HG03565 (cell line): ENCODE results near the gene CEP350.

Experiments
- ATAC-seq: cut with Tn5 transposase; IDR thresholded peaks from one replicate; pipeline ENCODE4 v1.9.1; 2021; ENCODE audit warnings: mild to moderate bottlenecking, moderate library complexity; ENCODE audit not compliant: unreplicated experiment

CEP350 gene

DNA sequence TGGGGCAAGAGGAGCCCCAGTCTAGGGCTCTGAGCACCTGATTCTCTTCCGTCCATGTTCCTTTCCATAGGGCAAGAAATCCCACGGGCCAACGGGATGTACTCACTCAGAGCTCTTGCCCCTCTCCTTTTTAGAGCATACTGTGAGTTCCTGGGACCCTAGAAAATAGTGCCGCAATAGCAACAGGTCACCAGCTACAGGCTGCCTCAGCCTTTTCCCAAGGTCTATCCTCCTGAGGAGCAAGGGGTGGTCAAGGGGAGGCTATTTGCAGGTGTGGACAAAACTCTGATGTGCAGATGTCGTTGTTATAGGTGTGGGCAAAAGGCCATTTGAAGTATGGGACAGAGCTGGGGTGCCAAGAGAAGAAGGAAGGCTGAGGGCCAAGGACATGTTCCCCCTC is 198.4 kb downstream of the CEP350 start:
- ATAC-seq, result no peak

- no peak for ATAC-seq
Measured at GRCh38 chr1:180154003-180154324, 199.4 kb downstream of the CEP350 start.

- peak; percentile 86 for ATAC-seq
Measured at GRCh38 chr1:180154325-180155181, 199.9 kb downstream of the CEP350 start, which contains the start of gene QSOX1. Gene QSOX1 (plus strand): TSS chr1:180154869. CDS start chr1:180154908, 39 bp downstream.

DNA sequence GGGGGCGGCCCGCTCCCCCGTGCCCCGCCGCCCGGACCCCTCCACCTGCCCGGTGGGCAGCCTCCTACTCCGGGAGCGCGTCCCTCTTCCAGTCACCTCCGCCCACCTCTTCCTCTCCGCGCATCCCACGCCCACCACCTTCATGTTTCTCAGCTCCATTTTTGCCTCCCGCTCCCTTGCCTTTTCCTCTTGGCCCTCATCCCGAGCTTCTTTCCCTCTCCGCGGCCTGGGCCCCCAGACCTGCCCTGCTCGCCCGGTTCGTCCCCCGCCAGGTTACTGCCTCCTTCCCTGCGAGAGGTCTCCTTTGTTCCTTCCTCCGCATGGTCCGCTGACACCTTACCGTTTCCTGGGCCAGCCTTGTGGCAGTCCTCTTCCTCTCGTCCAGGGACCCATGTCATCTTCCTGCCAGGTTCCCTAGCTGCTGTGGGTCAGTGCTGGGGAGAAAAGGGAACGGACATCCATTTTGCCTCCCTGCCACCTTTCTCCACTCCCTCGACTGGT is 200.6 kb downstream of the CEP350 start:
- no peak for ATAC-seq

DNA sequence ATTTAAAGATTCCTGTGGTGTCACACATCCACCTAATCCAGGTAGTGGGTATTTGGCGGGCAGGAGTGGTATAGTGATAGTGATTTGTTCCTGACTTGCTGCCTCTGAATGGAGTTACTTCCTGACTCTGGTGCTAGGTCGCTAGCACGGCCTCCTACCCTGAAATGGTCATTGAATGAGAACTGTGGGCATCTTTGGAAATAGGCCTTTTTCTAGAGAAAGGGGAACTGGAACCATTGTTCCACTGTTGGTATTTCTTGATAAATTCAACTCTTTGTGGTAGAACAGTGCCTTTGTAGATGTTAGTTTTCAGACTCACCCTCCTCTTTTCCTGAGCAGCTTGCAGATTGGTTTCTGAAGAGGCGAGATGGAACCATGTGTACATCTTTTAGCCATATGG is 201.6 kb downstream of the CEP350 start:
- ATAC-seq, result no peak

DNA sequence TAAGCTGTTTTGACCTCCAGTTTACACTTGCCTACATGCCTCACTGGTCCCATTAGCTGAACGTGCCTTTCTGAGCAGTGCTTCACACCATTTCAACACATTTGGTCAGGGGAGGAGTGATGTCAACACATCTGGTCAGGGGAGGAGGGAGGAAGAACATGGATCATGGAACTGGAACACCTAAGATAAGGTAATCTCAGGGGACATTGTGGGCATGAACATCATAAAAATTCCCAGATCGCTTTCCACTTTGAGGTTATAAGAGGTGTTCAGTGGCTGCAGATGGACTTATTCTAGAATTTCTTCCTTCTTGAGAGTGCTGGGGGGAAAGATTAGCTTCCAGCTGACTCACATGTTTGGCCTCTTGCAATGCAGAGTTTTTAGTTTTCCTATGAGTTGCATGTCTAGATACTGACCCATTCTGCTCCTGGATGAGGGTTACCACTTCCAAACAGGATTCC is 202.1 kb downstream of the CEP350 start:
- ATAC-seq, result no peak

GRCh38 chr1:180157108-180157507 is 202.5 kb downstream of the CEP350 start:
- no peak for ATAC-seq

DNA sequence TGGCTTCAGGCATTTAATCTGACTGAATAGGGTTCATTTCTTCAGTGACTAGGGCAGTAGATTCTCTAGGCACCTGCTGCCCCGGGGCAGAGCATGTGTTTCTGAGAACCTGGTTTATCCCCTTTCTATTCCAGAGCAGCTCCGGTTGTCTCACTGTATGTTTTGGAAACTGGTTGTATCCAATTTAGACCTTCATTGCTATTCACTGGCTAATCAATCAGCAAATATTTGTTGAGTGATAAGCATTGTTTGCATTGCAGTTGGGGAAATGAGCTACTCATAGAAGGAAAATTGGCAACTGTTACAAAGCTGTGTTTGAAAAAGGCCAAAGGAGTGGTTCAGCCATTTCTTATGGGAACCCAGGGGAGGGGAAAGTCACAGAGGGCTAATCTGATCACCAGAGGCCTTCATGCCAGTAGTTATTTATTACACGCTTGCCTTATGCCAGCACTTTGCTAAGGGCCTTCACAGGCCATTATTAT is 203.0 kb downstream of the CEP350 start:
- ATAC-seq, result no peak

DNA sequence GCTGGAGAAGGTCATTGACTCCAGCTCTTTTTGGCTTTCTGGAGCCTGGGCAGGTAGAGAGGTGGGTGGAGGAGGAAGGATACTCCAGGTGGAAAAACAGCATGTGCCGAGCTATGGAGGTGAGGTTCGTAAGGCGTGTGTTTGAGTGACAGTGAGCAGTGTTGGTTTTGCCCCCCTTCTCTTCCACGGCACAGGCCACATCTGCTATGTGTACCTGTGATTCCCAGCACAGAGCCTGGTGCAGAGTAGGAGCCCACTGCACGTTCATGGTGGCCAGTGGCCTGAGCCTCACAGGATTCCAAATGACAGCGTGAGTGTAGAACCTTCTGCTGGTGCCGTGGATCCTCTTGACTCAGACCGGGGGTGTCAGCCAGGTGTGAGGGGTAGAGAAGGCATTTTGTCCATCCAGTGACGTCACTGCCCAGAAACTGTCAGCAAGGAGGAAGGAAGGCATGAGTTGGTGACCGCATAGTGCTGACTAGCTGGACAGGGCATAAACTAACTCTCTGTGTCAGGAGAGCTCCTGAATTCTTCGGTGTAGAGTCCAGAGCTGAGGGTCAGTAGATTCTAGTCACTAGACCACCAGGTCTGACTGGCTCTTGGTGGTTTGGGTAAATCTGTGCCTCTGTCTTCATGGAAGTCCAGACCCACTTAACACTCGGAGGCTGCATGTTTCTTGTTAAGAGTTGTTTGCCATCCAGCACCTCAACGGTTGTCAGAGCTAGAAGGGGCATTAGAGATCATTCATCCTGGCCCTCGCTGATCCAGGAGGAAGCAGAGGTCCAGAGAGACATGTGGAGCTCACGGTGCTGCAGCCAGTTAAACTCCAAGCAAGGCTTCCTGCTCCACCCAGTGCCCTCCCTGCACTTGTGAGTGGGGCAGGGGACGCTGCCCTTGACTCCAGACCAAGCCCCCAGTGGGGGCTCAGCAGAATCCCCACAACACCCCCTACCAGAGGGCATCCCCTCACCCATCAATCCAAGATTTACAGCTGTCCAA is 203.8 kb downstream of the CEP350 start:
- ATAC-seq, result no peak

DNA sequence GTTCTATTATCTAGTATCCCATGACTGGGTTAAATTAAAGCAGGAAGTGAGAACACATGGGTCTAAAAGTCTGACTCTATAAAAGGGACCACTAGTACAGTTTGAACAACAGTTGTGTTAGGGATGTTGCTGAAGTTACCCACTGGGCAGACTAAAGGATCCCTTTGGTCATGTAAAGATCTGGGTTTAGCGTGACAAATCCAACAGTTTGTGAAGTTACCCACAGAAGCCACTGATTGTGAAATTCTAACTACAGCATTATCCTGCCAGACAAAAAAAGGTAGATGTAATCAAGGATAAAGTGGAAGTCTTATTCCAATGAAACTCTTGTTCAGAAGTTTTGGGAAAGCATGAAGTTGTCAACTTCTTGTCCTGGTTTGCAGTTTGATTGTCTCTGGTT is 205.7 kb downstream of the CEP350 start:
- no peak for ATAC-seq

DNA sequence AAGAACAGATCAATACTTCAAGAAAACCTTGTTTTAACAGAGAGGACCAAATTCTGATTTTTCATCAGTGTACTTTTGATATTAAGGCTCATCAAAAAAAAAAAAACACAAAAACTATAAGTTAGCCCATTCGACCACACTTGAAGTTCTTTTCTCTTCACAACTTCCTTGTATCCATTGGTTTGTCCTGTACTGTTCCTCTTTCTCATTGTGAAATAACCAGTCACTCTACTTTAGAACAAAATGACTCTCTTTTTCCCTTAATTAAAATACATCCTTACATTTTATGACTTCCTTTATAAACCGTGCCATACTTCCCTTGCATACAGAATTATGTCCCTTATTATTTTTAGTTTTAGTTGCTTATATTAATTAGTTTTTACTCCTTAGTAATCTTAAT is 208.4 kb downstream of the CEP350 start:
- ATAC-seq, result no peak
